Left kidney (tissue), 2 donors: ENCODE results near the gene LRP2. TPM values are rescaled to one million over a fixed set of nuclear protein-coding genes. Genes with fewer than 3 reads are reported as not detected.

Source experiments
- DNase-seq: peaks from one replicate; pipeline ENCODE4 v3.0.0-alpha.2; 2013
- polyA plus RNA-seq: library from polyadenylated mRNA; unstranded; fragments of 120-200 nt; gene quantifications from one replicate; pipeline ENCODE4 v1.2.1, GENCODE V29; 2013; ENCODE audit not compliant: insufficient read length

Gene LRP2
- polyA plus RNA-seq, 1 donor: 223 TPM

DNA sequence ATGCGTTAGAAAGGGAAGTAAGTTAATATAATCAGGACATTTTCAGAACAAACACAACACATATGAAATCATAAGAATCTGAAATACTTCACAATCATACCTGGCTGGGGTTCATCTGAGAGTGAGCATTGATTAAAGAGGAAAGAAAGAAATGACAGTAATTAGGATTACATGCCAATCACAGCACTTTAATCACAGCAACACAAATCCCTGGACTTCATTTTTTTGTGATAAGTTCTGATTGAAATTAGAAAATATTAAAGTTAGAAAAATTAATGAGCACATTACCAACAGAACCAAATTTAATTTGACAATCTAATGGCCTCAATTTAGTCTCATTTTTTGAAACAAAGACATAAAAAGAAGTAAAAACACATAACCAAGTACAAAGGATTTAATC, 121.9 kb downstream of the LRP2 start:
- DNase-seq: no peak

DNA sequence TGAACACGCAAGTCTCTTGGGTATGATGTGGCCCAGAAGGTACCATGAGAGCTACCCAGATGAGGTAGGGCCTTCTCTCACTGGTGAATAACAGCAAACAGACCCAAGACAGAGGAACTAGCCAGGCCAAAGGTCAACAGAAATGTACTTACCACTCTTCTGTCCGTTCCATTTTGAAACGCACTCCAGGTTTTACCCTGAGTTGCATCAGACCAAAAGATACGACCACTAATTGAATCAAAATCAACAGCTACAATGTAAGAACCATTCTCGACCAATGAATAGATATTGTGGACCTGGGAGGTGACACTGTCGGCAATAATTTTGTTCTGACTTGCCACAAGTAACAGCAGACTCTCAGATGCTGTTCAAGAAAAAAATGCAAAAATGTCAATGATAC, 124.4 kb downstream of the LRP2 start:
- DNase-seq: no peak

GRCh38 chr2:169237286-169237685, 125.0 kb downstream of the LRP2 start:
- DNase-seq: no peak

DNA sequence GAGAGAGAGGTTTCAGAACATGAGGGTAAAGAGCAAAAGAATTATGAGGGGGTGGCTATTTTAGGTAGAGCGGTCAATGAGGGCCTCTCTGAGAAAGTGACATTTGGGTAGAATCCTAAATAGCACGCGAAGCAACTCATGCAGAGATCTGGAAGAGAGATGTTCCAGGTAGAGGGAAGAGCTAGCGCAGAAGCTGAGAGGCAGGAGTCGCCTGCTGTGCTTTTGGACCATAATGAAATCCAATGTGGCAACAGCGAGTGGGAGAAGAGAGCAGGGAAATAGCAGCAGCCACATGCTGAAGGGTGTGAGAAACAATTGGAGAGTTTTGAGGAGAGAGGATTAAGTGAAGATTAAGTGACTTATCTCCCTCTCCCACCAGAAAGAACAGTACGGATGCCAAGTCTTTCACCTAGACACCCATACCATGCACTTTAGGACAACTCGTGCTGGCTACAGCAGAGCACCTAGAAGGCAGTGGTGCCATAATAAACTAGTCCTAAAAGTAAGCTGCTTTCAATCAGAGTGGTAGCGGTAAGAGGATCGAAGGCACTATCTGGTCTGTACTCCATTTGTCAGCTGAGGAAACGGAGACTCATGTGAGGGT, 129.7 kb downstream of the LRP2 start:
- DNase-seq: no peak

- no peak for DNase-seq
These were observed 132.1 kb downstream of the LRP2 start for GRCh38 chr2:169230204-169230603.

- DNase-seq: no peak
These were observed 132.7 kb downstream of the LRP2 start for GRCh38 chr2:169229590-169229989.

DNA sequence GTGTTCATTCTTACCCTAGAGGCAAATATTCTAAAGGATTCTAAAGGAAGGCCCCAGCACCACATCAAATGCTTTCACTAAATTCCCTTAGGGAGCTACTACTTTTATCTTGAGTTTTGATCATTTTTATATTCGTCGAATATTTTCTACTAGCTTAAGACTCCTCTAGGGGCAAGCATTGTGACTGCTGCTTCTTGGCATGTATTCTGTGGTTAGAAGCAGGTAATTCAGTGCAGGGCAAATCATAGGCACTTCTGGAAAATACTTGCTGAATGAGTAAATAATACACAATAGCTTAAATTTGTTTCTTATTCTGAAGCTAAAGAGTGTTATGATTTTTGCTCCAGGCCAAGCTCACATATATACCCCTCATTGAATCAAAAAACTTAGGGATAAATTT, 136.4 kb downstream of the LRP2 start:
- no peak for DNase-seq

GRCh38 chr2:169225233-169225750, 137.0 kb downstream of the LRP2 start:
- no peak for DNase-seq

DNA sequence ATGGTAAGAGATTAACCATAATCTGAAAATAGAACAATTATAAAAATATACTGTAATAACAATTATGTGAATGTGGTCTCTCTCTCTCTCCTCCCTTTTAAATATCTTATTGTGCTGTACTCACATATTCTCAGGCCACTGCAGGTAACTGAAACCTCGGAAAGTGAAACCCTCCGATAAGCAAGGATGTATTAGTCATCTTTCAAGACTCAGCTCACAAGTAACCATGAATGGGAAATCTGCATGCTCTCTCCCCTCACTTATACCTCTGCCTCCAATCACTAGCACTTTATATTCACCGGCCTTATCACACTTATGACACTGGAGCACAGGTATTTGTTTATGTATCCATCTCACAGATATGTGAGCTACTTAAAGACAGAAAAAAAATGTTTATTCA, 139.7 kb downstream of the LRP2 start:
- DNase-seq: no peak

GRCh38 chr2:169221745-169222369, 140.5 kb downstream of the LRP2 start:
- peak; percentile 48 for DNase-seq

- no peak for DNase-seq
These were observed 151.4 kb downstream of the LRP2 start for GRCh38 chr2:169210917-169211316.

- no peak for DNase-seq
These were observed 154.3 kb downstream of the LRP2 start for GRCh38 chr2:169208026-169208425.

DNA sequence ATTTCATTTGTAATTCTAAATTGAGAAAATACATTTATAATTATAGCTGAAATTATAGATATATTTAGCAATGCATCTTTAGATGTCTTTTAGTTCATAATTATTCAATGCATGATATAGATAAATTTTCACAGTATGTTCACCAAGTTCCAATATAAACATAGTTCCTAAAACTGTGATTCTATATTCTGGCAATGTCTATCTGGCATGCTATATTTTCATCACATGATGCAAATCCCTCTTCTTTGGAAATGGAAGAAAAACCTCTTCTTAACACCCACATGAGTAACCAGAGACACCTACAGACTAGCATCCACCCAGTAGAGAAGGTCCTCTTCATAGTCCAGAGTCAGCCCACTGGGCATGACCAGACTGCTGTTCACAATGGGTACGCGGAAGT, 157.2 kb downstream of the LRP2 start:
- DNase-seq: no peak

DNA sequence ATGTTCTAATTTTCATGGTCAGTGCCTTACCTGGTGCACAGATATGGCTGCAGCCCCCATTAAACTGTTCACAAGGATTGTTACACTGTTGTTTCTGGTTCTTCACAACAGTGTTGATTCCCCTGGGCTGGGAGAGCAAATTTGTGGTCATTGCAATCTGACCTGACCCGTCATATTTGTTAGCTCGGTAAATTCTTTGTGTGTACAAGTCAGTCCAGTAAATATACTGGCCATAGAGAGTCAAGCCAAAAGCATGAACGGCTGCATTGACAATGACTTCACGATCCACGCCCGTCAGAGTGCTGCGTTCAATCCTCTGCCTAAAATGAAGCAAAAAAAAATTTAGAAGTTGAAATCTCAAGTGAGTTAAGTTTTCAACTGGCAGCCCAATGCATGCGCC, 158.4 kb downstream of the LRP2 start:
- no peak for DNase-seq

GRCh38 chr2:169200756-169201155, 161.6 kb downstream of the LRP2 start:
- DNase-seq: no peak

GRCh38 chr2:169193618-169194017, 168.7 kb downstream of the LRP2 start:
- no peak for DNase-seq

DNA sequence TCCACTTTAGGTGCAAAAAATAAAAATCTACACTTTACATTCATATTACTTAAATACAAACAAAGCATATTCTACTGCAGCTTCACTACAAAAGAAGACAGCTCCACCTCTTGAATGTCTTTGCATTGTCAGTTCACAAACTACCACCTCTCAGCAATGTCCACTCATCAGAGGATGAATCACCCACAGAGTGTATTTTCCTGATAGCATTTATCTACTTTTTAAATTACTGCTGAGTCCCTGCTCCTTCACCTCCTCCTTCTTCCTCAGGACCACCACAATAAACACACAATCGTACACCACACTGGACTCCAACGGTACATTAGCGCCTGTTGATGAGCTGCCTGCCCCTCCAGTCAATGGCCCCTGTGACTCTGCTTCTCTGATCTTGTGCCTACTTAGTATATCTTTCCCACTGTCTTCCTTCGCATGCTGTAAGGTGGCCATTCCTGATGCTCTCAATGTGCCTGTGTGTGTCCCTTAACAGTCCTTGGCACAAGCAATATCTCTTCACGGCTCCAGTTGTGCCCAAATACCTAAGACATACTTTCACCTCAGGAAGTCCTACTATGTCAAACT, 172.0 kb downstream of the LRP2 start:
- no peak for DNase-seq

DNA sequence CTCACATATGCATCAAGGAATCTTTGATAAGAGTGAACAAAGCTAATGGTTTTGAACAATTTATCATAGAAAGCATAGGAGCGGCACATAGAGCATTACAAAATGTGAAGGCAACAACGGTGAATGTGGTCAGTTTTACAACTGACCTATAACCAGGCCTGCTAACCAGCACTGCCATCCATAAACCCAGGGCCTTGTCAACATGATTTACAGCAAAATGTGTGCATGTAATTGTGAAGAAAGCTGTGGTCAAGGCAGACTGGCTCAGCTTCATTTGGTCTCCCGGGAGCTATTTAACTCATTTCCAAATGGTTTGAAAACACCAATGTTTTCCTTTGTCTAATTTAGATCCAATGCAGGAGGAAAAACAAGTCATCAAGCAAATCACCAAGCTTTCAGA, 173.2 kb downstream of the LRP2 start:
- no peak for DNase-seq

DNA sequence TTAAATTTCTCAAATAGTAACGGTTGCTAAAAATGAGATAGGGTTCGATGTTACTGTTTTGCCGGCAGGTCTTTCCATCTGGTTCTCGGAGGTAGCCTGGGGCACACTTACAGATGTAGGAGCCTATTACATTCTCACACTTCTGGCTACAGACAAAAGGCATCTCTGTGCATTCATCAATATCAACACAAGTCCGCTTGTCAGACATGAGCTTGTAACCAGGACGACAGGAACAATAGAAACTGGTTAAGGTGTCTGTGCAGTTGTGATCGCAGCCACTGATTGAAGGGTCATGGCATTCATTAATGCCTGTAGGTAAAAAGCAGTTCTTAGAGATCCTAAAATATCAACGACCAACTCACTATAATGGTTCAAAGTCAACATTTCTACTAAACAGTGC, 176.6 kb downstream of the LRP2 start:
- DNase-seq: no peak

- DNase-seq: no peak
These were observed 178.3 kb downstream of the LRP2 start for GRCh38 chr2:169184074-169184473.

DNA sequence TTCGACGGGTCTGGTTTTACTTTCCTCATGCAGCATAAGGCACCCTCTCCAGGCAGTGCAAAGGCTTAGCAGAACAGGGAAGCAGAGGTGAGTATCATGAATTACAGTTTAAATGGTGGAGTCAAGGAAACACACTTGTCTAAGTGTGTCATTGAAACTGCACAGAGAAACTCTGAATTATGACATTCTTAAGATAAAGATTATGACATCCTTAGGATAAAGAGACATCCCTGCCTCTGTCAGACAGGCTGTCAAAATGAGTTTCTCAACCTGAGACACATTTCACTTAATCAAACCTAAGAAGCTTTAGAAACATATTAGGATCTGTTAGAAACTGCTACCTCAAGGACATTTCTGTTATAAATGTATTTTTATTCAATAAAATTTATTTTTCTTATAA, 179.8 kb downstream of the LRP2 start:
- DNase-seq: no peak

GRCh38 chr2:169178804-169179390, 183.4 kb downstream of the LRP2 start:
- DNase-seq: no peak

DNA sequence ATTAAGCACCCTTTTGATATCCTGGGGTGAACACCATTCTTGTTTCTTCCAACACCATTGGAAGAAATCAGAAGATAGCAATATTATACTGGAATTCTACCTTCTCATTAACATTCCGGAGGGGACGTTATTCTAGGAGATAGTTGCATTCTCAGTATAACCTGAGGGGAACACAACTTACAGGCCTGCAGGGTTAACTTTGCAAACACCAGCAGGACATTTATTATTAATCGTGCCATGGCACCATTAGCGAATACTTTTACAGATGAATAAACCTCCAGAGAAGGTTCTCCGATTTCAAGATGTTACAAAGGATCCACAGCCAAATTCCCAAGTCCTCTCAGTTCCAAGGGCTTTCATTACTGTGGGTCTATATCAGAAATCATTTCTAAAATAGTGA, 184.0 kb downstream of the LRP2 start:
- no peak for DNase-seq
